Thymus (tissue), 11 donors: ENCODE data around the gene SEL1L2. TPM values are rescaled to one million over a fixed set of nuclear protein-coding genes. Genes with fewer than 3 reads are reported as not detected.

Experiments
- DNase-seq, 9 donors: peaks; one replicate each; pipeline ENCODE4 v3.0.0-alpha.2; 2013; ENCODE audit warnings: low spot score in 9 of 9, low read depth in 6 of 9, missing footprints in 1 of 9
- H3K27ac ChIP-seq, 2 donors: one replicate each; pipeline ENCODE4 v1.5.1; 2013; ENCODE audit warnings: control low read depth in 1 of 2, low read depth in 1 of 2, low read length in 1 of 2, mild to moderate bottlenecking in 1 of 2, moderate library complexity in 1 of 2
- H3K27me3 ChIP-seq, 2 donors: one replicate each; pipeline ENCODE4 v1.5.1; 2013; ENCODE audit warnings: low read length in 1 of 2; ENCODE audit not compliant: control insufficient read depth in 2 of 2, insufficient read depth in 1 of 2
- H3K36me3 ChIP-seq, 2 donors: one replicate each; pipeline ENCODE4 v1.5.1; 2013; ENCODE audit warnings: low read length in 1 of 2, mild to moderate bottlenecking in 1 of 2, moderate library complexity in 1 of 2; ENCODE audit not compliant: control insufficient read depth in 2 of 2, insufficient read depth in 2 of 2
- H3K4me1 ChIP-seq, 2 donors: one replicate each; pipeline ENCODE4 v1.5.1; 2013; ENCODE audit warnings: low read length in 2 of 2; ENCODE audit not compliant: control insufficient read depth in 2 of 2, insufficient read depth in 2 of 2
- H3K4me3 ChIP-seq, 2 donors: one replicate each; pipeline ENCODE4 v1.5.1; 2013; ENCODE audit warnings: low read length in 2 of 2, control low read depth in 1 of 2, mild to moderate bottlenecking in 1 of 2
- H3K9me3 ChIP-seq, 2 donors: one replicate each; pipeline ENCODE4 v1.5.1; 2013; ENCODE audit warnings: low read length in 1 of 2, mild to moderate bottlenecking in 1 of 2; ENCODE audit not compliant: control insufficient read depth in 2 of 2, insufficient read depth in 1 of 2
- WGBS: extraction: QIAGEN DNeasy Blood & Tissue Kit; methylation state at CpG from one replicate; pipeline ENCODE4 v1.1.7; 2013; 5-methylcytosine and 5-hydroxymethylcytosine counted together
- polyA plus RNA-seq: library from polyadenylated mRNA; stranded (reverse); fragments of 200-250 nt; gene quantifications from one replicate; pipeline ENCODE4 v1.2.3, GENCODE V29; 2013
- total RNA-seq: library from RNA; stranded (reverse); fragments of 120-200 nt; gene quantifications from one replicate; pipeline ENCODE4 v1.2.4, GENCODE V29; 2013
- donor health status: healthy.

The SEL1L2 gene
- total and polyA plus RNA-seq, 2 donors, result 0.16 TPM; not detected in 1

DNA sequence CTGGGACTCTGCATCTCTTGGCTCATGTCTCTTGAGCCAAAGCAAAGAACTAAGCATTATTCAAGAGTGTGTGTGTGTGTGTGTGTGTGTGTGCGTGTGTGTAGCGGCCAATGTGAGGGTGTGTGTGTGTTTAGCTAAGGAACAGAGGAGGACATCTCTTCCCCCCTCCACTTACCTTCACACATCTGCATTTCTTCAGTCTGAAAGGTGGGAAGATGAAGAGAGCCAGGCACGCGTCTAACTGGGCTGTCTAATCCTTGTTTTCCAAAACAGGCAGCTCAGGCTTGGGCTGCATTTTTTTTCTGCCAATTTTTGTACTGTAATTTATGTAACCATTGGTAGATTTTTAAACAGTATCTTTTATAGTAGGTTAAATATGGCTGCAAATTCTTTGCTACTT, 146.1 kb downstream of the SEL1L2 start:
- no peaks in the 10 kb centered on the region for H3K9me3 ChIP-seq
- no peak overlapping the region for H3K4me3 ChIP-seq
- no peak for DNase-seq
- 90% methylated on average over 4 of the region's 4 CpGs for whole genome bisulfite sequencing
- H3K27ac ChIP-seq, result no peak overlapping the region
- H3K27me3 ChIP-seq, result no peaks in the 10 kb centered on the region
- H3K4me1 ChIP-seq, result no peaks in the 10 kb centered on the region
- H3K36me3 ChIP-seq, result no peaks in the 10 kb centered on the region

DNA sequence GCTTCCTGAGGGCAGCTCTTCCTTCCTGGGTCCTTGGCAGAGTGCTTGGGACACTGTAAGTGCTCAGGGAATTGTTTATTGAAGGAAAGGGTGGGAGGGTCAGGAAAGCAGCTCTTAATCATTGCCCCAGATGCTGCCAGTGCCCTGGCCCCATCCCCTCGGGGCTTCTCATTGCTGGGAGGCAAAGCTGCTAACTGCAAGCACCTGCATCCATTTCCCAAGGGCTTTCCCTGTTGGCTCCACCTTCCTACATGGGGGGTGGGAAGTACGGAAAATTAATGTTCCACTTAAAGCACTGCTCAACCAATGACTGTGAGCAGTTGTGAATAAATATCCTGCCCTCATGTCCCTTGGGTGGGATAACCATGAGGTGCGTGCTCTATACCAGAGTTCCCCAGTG, 149.2 kb downstream of the SEL1L2 start:
- no peak for DNase-seq
- 85% methylated on average over 3 of the region's 3 CpGs for WGBS
- no peaks in the 10 kb centered on the region for H3K9me3 ChIP-seq

DNA sequence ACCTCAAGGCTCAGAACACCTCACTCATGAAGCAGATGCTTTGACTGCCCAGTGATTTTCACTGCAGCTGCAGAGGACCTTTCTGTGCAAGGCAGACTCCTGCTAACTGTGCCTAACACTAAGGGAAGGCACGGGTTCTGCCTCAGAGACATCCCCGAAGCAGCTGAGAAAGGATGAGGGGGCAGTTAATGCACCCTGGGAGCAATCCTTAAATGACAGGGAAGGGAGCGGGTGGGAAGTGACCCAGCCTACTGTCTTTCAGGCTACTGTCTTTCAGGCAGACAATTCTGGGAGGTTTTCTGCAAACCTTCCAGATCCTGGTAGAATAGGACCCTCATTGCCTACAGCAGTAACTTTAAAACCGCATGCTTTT, 150.3 kb downstream of the SEL1L2 start:
- Histone ChIP-seq H3K27me3 (no peaks in the 10 kb centered on the region), H3K9me3 (no peaks in the 10 kb centered on the region), H3K27ac (no peak overlapping the region), H3K4me1 (no peaks in the 10 kb centered on the region), H3K36me3 (no peaks in the 10 kb centered on the region), H3K4me3 (no peak overlapping the region)
- DNase-seq, result no peak
- 87% methylated on average over 4 of the region's 4 CpGs for WGBS

More for the DNA sequence above, 149.2 kb downstream of the SEL1L2 start:
- no peaks in the 10 kb centered on the region for H3K27me3 ChIP-seq
- no peaks in the 10 kb centered on the region for H3K4me1 ChIP-seq
- H3K4me3 ChIP-seq, result no peak overlapping the region
- H3K36me3 ChIP-seq, result no peaks in the 10 kb centered on the region
- H3K27ac ChIP-seq, result no peak overlapping the region

DNA sequence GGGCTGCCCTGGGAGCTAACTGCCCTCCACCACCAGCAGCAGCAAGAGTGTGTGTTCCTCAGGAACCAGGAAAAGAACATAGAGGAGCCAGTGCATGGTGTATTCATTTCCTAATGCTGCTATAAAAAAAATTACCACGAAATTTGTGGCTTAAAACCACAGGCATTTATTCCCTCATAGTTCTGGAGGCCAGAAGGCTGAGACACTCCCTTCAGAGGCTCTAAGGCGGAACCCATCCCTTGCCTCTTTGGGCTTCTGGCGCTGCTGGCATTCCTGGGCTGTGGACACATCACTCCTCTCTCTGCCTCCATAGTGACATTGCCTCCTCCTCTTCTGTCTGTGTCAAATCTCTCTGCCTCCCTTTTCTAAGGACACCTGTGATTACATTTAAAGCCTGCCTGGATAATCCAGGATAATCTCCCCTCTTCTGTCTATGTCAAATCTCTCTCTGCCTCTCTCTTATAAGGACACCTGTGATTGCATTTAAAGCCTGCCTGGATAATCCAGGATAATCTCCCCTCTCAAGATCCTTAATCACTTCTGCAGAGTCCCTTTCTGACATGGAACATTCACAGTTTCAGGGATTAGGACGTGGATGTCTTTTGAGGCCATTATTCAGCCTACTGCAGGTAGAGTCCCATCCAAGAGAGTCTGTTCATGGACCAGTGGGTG, 150.9 kb downstream of the SEL1L2 start:
- 67% methylated on average over 4 of the region's 4 CpGs for WGBS
- Histone ChIP-seq H3K9me3 (no peaks in the 10 kb centered on the region), H3K36me3 (no peaks in the 10 kb centered on the region), H3K4me3 (no peak overlapping the region), H3K27ac (no peak overlapping the region), H3K27me3 (no peaks in the 10 kb centered on the region), H3K4me1 (no peaks in the 10 kb centered on the region)
- DNase-seq, result no peak

DNA sequence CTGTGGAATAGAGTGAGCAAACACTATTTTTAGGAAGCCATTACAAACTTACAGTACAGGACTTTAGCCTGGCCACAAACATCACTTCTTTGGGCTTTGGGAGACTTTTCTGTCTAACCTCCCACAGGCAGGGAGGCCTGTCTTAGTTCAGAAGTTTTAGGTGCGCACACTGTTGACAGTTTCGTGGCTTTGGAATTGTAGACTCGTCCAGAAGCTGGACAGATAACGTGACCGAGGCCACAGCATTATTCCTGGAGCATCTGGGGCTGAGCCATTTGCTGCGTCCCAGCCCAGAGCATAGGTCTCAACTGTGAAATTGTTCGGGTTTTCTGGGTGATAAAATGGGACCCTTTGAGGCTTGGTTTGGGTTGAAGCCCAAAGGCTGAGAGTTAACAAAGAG, 151.8 kb downstream of the SEL1L2 start:
- no peak overlapping the region for H3K4me3 ChIP-seq
- no peaks in the 10 kb centered on the region for H3K36me3 ChIP-seq
- no peak for DNase-seq
- no peaks in the 10 kb centered on the region for H3K4me1 ChIP-seq
- no peaks in the 10 kb centered on the region for H3K27me3 ChIP-seq
- no peak overlapping the region for H3K27ac ChIP-seq
- 93% methylated on average over 7 of the region's 7 CpGs for WGBS
- no peaks in the 10 kb centered on the region for H3K9me3 ChIP-seq

DNA sequence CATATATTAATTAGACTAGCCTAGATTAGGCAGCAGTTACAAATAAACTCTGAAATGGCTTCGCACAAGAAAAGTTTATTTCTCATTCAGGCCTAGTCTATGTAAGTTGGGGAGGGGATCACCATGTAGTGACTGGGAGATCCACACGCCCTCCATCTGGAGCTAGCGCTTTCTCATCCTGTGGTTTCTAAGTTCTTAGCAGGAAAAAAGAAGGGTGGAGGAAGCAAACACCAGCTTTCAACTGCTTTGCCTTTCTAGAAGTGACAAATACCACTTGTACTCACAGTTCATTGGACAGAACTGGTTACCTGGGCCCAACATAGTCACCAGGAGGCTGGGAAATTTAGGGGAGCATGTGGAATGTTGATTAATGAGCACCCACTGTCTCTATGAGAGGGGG, 158.9 kb downstream of the SEL1L2 start:
- DNase-seq, result no peak
- H3K36me3 ChIP-seq, result no peaks in the 10 kb centered on the region
- H3K27me3 ChIP-seq, result no peaks in the 10 kb centered on the region
- no peaks in the 10 kb centered on the region for H3K9me3 ChIP-seq
- 93% methylated on average over 3 of the region's 3 CpGs for WGBS
- no peak overlapping the region for H3K27ac ChIP-seq
- H3K4me3 ChIP-seq, result no peak overlapping the region
- H3K4me1 ChIP-seq, result no peaks in the 10 kb centered on the region

DNA sequence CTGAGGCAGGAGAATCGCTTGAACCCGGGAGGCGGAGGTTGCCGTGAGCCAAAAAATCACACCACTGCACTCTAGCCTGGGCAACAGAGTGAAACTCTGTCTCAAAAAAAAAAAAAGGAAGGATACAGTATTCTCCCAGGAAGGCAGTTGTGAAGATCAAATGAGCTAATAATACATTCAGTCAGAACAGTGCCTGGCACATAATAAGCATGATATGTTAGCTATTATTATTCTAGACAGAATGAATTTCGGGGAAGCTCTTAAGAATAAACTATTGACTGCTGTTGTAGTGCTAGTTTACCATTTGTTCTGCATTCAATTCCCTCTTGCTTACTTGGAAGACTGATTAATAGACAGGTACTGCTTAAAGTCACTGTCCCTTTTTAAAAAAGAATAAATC, 164.9 kb downstream of the SEL1L2 start:
- H3K36me3 ChIP-seq, result no peaks in the 10 kb centered on the region
- no peak overlapping the region for H3K27ac ChIP-seq
- 93% methylated on average over 4 of the region's 5 CpGs for WGBS
- no peak for DNase-seq
- H3K4me1 ChIP-seq, result no peaks in the 10 kb centered on the region
- no peaks in the 10 kb centered on the region for H3K9me3 ChIP-seq
- H3K27me3 ChIP-seq, result no peaks in the 10 kb centered on the region
- no peak overlapping the region for H3K4me3 ChIP-seq

DNA sequence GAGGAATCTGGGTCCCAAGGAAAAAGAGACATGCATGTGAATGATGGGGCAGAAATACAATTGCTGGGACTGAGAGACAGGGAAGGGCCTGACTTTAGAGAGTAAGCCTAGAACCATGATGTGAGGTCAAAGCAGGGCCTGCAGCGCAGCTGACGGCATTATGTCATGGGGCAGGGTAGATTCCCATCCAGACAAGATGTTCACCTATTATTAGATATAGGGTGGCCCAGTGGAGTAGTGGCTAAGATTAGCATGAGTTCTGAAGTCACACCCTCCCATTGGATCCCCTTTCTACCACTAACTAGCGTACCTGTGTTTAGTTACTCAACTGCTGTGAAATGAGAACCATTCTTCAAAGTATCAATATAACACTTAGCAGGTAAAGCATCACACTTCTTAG, 166.0 kb downstream of the SEL1L2 start:
- Histone ChIP-seq H3K27ac (no peak overlapping the region), H3K4me3 (no peak overlapping the region), H3K27me3 (no peaks in the 10 kb centered on the region), H3K9me3 (no peaks in the 10 kb centered on the region), H3K4me1 (no peaks in the 10 kb centered on the region), H3K36me3 (no peaks in the 10 kb centered on the region)
- WGBS, result 98% methylated on average over 3 of the region's 3 CpGs
- DNase-seq, result no peak

DNA sequence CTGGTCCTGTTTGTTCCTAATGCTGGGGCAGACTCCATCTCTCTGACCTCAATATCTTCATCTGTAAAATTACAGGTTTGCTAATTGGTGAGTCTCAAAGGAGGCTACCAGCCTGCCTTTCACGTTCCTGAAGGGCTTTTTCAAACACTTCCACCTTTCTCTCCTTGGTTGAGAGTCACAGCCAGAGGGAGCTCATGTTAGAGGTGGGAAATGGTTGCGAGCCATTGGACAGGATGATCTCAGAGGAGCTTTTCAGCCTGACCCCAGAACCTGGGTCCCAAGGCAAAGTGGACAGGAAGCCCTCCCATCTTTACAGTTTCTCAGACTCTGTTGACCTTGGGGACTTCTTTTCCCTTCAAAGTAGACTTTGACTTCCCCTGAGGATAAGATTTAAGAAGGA, 168.0 kb downstream of the SEL1L2 start:
- WGBS, result 73% methylated on average over 2 of the region's 2 CpGs
- Histone ChIP-seq H3K4me3 (no peak overlapping the region), H3K27ac (no peak overlapping the region)

More for the DNA sequence above, 168.0 kb downstream of the SEL1L2 start:
- no peaks in the 10 kb centered on the region for H3K9me3 ChIP-seq
- no peaks in the 10 kb centered on the region for H3K4me1 ChIP-seq
- peaks cover 5 to 8% of the 10 kb centered on the region in 2 donors for H3K36me3 ChIP-seq
- DNase-seq, result no peak
- no peaks in the 10 kb centered on the region for H3K27me3 ChIP-seq
